Lung (tissue), 12 donors: ENCODE results near the gene MAN2B2. TPM values are rescaled to one million over a fixed set of nuclear protein-coding genes. Genes with fewer than 3 reads are reported as not detected.

Experiments used
- ATAC-seq: fragments of 200-7000 bp; cut with Tn5 transposase; one replicate; pipeline ENCODE4 v1.9.1; 2020; ENCODE audit warnings: moderate number of reproducible peaks; ENCODE audit not compliant: insufficient read depth, low FRiP score
- DNase-seq, 3 donors: peaks; one replicate each; pipeline ENCODE4 v3.0.0-alpha.2; 2013 to 2017
- H3K27ac ChIP-seq, 2 donors: one replicate each; pipeline ENCODE4 v1.5.1; 2013; ENCODE audit warnings: mild to moderate bottlenecking in 2 of 2, moderate library complexity in 2 of 2, control low read depth in 1 of 2, inconsistent platforms in 1 of 2, low read depth in 1 of 2, low read length in 1 of 2
- H3K27me3 ChIP-seq, 3 donors: one replicate each; pipeline ENCODE4 v1.5.1; 2013; ENCODE audit warnings: low read length in 2 of 3; ENCODE audit not compliant: control insufficient read depth in 3 of 3, insufficient read depth in 3 of 3
- H3K36me3 ChIP-seq, 4 donors: one replicate each; pipeline ENCODE4 v1.5.1; 2013; ENCODE audit warnings: low read length in 4 of 4, mild to moderate bottlenecking in 1 of 4, moderate library complexity in 1 of 4; ENCODE audit not compliant: control insufficient read depth in 4 of 4, insufficient read depth in 4 of 4
- H3K4me1 ChIP-seq, 5 donors: one replicate each; pipeline ENCODE4 v1.5.1; 2013; ENCODE audit warnings: low read length in 5 of 5, mild to moderate bottlenecking in 2 of 5, moderate library complexity in 1 of 5; ENCODE audit not compliant: control insufficient read depth in 5 of 5, insufficient read depth in 5 of 5
- H3K4me3 ChIP-seq: one replicate; pipeline ENCODE4 v1.5.1; 2013; ENCODE audit warnings: mild to moderate bottlenecking, control low read depth, moderate library complexity
- H3K9ac ChIP-seq, 2 donors: one replicate each; pipeline ENCODE4 v1.5.1; 2013; ENCODE audit warnings: low read length in 2 of 2, control low read depth in 1 of 2; ENCODE audit not compliant: insufficient read depth in 1 of 2
- H3K9me3 ChIP-seq, 4 donors: one replicate each; pipeline ENCODE4 v1.5.1; 2013; ENCODE audit warnings: low read length in 3 of 4, mild to moderate bottlenecking in 1 of 4, moderate library complexity in 1 of 4; ENCODE audit not compliant: control insufficient read depth in 4 of 4, insufficient read depth in 3 of 4
- CTCF ChIP-seq: IDR thresholded peaks from 2 replicates; pipeline ENCODE4 v1.5.1; 2012; ENCODE audit warnings: mild to moderate bottlenecking; ENCODE audit errors: control extremely low read depth, extremely low read depth
- WGBS, 2 donors: extraction: QIAGEN DNeasy Blood & Tissue Kit; methylation state at CpG; one replicate each; pipeline ENCODE4 v1.1.7; 2013; 5-methylcytosine and 5-hydroxymethylcytosine counted together
- polyA plus RNA-seq, 2 donors: library from polyadenylated mRNA; stranded (reverse); fragments of 200-250 nt; gene quantifications; one replicate each; pipeline ENCODE4 v1.2.1, GENCODE V29; 2013
- total RNA-seq, 2 donors: library from RNA; depleted of rRNA in 1 of 2; stranded (reverse); fragments of >200 nt in 1 of 2; gene quantifications; one replicate each; pipeline ENCODE4 v1.2.1, GENCODE V29; 2014 to 2021
- donor health status: control.
- donor health status: control.
- donor health status: Bipolar disorder and iron deficiency.
- donor health status: healthy.
- donor health status: DM: yes; HTN: yes; CAD: no.

MAN2B2 gene
- total and polyA plus RNA-seq, 4 donors, result 6.5 to 36.1 (median 16.5) TPM

DNA sequence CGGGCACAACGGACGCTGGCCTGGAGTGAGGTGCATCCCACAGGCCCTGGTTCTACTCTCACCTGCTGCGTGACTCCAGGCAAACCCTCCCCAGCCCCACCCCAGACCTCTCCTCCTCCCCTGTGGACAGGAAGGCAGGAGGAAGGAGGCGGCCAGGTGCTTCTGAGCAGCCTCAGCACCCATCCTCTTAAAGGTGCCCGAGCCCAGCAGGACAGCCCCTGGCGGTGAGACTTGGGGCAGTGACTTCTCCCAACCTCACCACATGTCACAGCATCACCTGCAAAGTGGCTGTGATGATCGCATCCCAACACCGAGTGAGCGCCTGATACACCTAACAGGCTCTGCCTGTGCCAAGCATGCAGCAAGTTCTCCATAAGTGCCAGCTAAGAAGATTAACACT, 17.1 kb upstream of the MAN2B2 start:
- Histone ChIP-seq H3K36me3 (no peaks in the 10 kb centered on the region), H3K27ac (no peak overlapping the region), H3K4me1 (peaks cover 0 to under 1% (median 0%) of the 10 kb centered on the region in 5 donors), H3K4me3 (no peak overlapping the region), H3K27me3 (peaks cover 0 to 56% (median 25%) of the 10 kb centered on the region in 3 donors), H3K9me3 (peaks cover 0 to 18% (median 0%) of the 10 kb centered on the region in 4 donors), H3K9ac (no peak overlapping the region)
- no peak for DNase-seq
- 74 to 75% methylated on average over 10 of the region's 10 CpGs for WGBS, 2 donors
- no peak for ATAC-seq
- no peak for TF ChIP-seq CTCF

DNA sequence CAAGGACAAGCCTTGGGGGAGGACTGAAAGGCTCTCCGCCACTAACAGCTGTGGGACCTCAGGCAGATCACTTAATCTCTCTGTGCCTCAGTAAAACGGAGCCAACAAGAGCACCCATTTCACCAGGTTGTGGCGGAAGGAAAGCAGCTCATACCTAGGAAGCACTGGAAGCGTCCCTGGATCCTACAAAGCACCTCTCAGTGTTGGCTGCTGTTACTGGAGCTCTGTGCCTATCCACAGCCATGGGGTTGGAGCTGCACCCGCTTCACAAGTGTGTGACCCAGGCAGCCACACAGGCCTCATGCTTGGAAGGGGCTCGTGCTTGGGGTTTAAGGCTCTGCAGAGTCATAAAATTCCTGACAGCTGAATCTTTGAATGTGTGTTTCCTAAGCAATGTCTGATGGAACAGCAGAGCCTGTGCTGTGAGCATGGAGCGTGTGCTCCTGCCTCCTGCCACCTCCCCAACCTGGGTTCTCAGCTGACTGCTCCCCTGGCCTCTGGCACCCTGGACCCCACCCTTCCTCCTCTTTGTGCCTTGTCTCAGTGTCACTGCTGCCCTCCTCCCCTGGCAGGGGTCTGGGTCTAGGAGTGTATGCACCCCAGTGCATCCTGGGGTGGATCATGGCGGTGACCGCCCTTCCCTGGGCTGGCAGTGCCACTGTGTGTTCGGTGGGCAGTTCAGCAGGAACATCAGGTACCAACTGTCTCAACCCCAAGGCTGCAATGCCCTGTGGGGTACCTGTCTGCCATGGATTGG, 14.4 kb upstream of the MAN2B2 start:
- 72 to 81% methylated on average over 10 of the region's 10 CpGs for WGBS, 2 donors

DNA sequence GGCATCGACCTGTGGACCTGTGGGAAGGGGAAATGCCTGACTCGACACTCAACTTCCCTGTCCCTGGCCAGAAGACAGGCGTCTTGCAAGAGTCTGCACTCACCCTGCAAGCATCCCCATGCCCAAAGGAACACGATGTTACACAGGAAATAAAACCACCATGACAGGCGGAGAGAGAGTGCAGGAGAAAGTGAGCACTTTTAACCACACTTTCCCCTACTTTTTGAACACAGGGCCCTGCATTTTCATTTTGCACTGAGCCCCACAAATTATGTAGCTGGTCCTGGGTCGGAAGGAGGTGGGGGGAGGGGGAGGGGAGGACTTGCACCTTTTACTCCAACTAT, 13.8 kb upstream of the MAN2B2 start:
- no peak for ATAC-seq
- WGBS, 2 donors, result 24 to 26% methylated on average over 6 of the region's 6 CpGs
- H3K36me3 ChIP-seq, result no peaks in the 10 kb centered on the region
- H3K27ac ChIP-seq, result no peak overlapping the region
- no peak for TF ChIP-seq CTCF
- peaks cover 0 to 10% (median 0%) of the 10 kb centered on the region in 5 donors for H3K4me1 ChIP-seq
- H3K9ac ChIP-seq, result no peak overlapping the region
- H3K27me3 ChIP-seq, result peaks cover 3 to 73% (median 44%) of the 10 kb centered on the region in 3 donors
- no peak for DNase-seq
- no peak overlapping the region for H3K4me3 ChIP-seq
- peaks cover 0 to 8% (median 0%) of the 10 kb centered on the region in 4 donors for H3K9me3 ChIP-seq

More for the DNA sequence above, 14.4 kb upstream of the MAN2B2 start:
- peaks cover 0 to 10% (median 0%) of the 10 kb centered on the region in 5 donors for H3K4me1 ChIP-seq
- H3K9ac ChIP-seq, result no peak overlapping the region
- H3K27me3 ChIP-seq, result peaks cover 3 to 68% (median 41%) of the 10 kb centered on the region in 3 donors
- H3K4me3 ChIP-seq, result no peak overlapping the region
- no peaks in the 10 kb centered on the region for H3K36me3 ChIP-seq
- H3K9me3 ChIP-seq, result peaks cover 0 to 8% (median 0%) of the 10 kb centered on the region in 4 donors
- H3K27ac ChIP-seq, result no peak overlapping the region
- no peak for TF ChIP-seq CTCF
- ATAC-seq (no peak), DNase-seq (no peak)
